GM18909 (cell line): ENCODE data around the gene CPSF4L.

Experiments used
- ATAC-seq: cut with Tn5 transposase; IDR thresholded peaks from one replicate; pipeline ENCODE4 v1.9.1; 2021; ENCODE audit warnings: mild to moderate bottlenecking; ENCODE audit not compliant: unreplicated experiment, poor library complexity

CPSF4L gene

DNA sequence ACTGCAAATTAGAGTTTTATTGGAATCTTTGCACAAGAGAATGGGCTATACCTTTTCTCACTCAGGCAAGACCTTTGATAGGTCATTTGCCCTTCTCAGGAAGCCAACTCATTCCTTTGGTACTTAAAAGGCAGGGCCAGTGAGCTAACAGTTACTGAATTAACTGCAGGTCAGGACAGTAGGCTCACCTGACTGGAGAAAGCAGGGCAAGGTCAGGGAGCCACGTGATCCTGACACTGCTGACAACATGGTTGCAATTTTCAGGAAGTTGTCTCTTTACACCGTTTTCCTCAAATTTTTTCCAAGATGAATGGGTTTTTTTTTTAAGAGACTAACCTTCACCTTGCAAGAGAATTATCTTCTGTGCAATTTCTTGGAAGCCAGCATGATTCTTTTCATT, 21.1 kb downstream of the CPSF4L start:
- ATAC-seq, result no peak

GRCh38 chr17:73237714-73238113, 24.0 kb downstream of the CPSF4L start:
- ATAC-seq, result no peak

- ATAC-seq, result no peak
Measured at GRCh38 chr17:73234736-73235135, 26.9 kb downstream of the CPSF4L start.

DNA sequence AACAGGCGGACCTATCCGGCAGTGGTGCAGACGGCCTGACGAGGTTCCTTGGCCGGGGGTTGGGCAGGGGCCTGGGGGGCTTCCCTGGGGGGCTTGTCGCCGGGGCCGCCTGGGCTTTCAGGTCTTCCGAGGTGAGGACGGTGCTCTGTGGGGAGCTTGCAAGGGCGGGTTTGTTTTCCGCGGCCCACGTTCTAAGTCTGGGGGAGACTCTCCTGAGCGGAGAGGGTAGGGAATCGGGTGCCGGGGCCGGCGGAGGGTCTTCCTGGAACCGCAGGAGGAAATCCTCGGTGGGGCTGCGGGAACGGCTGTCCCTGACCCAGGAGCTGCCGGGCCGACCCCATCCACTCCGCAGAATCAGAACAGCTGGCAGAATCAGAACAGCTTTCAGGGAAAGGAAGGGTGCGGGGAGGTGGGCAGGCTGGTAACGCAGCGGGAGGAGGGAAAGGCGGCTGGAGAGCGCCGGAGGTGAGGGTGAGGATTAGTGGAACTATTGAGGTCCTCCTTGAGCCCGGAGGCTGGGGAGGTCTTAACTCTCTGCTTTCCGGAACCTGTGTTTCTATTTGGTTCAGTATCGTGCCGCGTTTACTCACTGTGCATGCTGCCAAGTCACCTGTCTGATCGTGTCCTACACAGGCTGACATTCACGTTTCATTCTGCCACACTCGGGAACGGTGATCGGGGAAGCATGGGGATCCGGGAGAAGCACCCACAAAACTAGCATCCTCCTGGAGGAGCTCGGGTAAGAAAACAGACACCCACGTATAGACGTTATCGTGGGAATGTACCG, 28.9 kb downstream of the CPSF4L start:
- peak; percentile 24 for ATAC-seq

DNA sequence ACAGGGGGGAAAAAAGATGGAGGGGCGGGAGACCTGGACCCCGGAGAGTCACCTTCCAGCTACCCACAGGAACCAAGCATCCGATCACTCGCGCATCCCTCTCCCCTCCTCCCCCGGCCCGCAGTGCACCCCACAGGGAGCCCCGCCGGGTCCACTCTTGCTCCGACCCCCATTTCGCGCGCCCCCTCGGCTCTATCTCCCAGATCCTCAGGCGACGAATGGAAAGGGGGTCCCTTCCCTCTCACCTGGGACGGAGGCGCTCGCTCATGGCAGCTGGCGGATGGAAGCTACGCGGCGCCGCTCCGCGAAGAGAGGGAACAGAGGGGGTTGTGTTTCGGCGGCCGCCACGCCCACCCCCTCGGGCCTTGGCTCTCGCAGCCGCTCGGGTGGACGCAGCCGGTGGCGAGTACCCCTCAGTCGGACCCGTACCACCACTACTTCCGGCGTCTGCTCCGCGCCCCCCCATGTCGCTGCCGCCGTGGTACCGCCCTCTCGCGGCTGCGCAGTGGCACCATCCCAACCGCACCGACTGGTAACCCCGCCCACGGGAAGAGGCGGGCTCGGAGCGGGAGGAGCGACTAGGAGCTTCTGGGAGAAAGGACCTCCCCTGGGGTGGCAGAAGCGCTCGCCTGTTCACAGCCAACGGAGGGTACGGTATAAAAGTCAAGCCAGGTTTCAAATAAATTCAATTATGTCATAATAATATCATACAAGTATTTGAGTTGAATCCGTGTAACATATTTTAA, 29.7 kb downstream of the CPSF4L start:
- peak; percentile 84 for ATAC-seq

DNA sequence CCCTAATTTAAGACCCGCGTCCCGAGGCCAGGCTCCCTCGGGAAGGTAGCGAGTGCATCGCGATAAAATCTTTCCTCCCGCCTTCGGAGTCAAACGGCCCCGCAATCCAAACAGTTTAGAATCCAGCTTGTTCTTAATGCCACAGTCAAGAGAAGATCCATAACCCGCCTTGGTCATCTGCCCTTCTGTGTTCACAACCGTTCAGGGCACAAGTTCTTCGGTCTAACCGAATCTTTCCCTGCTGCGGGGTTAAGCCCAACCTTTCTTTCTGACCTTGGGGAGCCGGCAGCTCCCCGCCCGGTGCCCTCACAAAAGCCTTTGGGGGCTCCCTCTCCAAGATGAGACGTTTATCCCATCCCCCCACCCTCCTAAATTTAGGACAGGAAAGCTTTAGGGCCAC, 30.3 kb downstream of the CPSF4L start:
- no peak for ATAC-seq

- ATAC-seq, result no peak
Measured at GRCh38 chr17:73230088-73230487, 31.6 kb downstream of the CPSF4L start.

GRCh38 chr17:73228748-73229236, 32.9 kb downstream of the CPSF4L start:
- peak; percentile 43 for ATAC-seq

GRCh38 chr17:73227944-73228343, 33.7 kb downstream of the CPSF4L start:
- ATAC-seq, result no peak

DNA sequence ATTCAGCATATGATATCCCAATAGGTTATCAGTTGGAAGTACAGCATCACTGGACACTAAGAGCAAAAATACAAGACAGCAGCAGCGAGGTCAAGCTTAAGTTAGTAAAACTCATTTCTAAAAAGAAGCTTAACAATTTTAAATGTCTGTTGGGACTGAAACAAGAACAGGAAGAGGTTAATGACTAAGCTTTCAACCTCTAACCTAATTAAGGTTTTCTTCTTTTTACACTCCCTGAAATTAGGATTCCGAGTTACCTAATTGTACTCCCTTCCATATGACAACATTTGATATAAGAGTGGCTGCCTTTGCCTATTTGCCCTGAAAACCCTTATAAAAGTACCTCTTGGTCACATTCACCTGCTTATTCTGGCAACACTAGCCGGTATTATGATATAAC, 34.3 kb downstream of the CPSF4L start:
- ATAC-seq, result no peak

DNA sequence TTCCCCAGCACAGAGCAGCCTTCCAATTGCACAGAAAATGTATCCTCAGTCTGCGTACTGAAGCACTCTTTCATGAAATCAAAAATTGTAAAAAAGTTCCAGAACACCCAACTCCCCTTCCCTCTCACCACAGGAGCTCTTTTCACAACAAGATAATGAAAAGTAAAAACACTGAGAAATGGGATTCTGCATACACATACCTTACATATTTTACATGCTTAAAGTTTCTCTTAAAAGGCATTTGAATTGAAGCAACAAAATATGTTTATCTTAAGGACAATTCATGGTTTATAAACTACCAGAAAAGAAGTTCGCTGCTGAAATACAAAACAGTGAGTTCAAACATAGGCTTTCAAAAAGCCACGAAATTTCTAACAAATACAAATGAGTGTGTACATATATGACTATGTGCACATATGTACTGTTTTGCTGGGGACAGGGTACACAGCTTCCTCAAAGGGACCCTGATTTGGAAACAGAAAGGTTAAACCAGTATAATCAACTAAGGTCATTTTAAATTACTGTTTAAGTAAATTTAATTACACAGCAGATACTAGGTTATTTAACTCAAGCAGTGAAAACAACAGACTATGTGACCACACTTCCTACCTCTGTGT, 35.0 kb downstream of the CPSF4L start:
- no peak for ATAC-seq

- no peak for ATAC-seq
Measured at GRCh38 chr17:73224663-73225305, 36.9 kb downstream of the CPSF4L start.

DNA sequence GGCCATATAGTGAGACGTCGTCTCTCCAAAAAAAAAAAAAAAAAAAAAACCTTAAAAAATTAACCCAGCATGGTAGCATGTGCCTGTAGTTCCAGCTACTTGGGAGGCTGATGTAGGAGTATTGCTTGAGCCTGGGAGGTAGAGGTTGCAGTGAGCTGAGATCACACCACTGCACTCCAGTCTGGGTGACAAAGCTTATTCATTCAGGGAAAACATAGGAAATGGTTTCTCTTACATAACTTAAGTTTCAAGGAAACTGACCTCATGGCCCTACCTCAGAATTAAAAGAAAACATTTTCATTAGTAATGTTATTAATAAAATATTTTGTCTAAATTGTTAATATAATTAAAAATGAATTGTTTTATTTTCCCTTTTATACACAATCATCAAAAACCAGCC, 37.4 kb downstream of the CPSF4L start:
- no peak for ATAC-seq

- no peak for ATAC-seq
Measured at GRCh38 chr17:73223626-73224230, 38.0 kb downstream of the CPSF4L start.

GRCh38 chr17:73215447-73215846, 46.2 kb downstream of the CPSF4L start:
- ATAC-seq, result no peak

GRCh38 chr17:73214851-73215250, 46.8 kb downstream of the CPSF4L start:
- no peak for ATAC-seq

GRCh38 chr17:73214008-73214407, 47.7 kb downstream of the CPSF4L start:
- no peak for ATAC-seq

- ATAC-seq, result no peak
Measured at GRCh38 chr17:73211745-73212144, 49.9 kb downstream of the CPSF4L start.

GRCh38 chr17:73210002-73210678, 51.5 kb downstream of the CPSF4L start:
- no peak for ATAC-seq

GRCh38 chr17:73209436-73209835, 52.2 kb downstream of the CPSF4L start:
- ATAC-seq, result no peak
